AG04450 (cell line): ENCODE data around the gene SDHA. TPM values are rescaled to one million over a fixed set of nuclear protein-coding genes. Genes with fewer than 3 reads are reported as not detected.

Experiments
- CTCF ChIA-PET: fragments of 300-600, 350-600 bp; formaldehyde crosslinking; extraction: SDS; loops from one replicate; lab custom pipeline; 2022; ENCODE audit warnings: antibody characterized with exemption, inconsistent platforms; lab: Charles Lee
- POLR2A ChIA-PET: fragments of 350-600 bp; formaldehyde crosslinking; extraction: SDS; loops from one replicate; lab custom pipeline; 2021; ENCODE audit warnings: antibody characterized with exemption, inconsistent platforms; lab: Yijun Ruan, JAX
- DNase-seq: peaks from one replicate; pipeline ENCODE4 v3.0.0-alpha.2; 2011; ENCODE audit warnings: low read depth, low spot score
- H3K27ac ChIP-seq: one replicate; pipeline ENCODE4 v1.5.1; 2012; ENCODE audit warnings: low read depth, low read length, control low read depth
- H3K27me3 ChIP-seq: one replicate; pipeline ENCODE4 v1.6.0; 2012; ENCODE audit warnings: low read length; ENCODE audit not compliant: control insufficient read depth, insufficient read depth
- H3K4me3 ChIP-seq: 2 replicates; pipeline ENCODE4 v1.5.1; 2011; ENCODE audit warnings: mild to moderate bottlenecking, low read depth, low read length, control low read depth
- H3K9me3 ChIP-seq: 2 replicates; pipeline ENCODE4 v1.5.1; 2012; ENCODE audit warnings: low read length; ENCODE audit not compliant: control insufficient read depth, insufficient read depth
- polyA plus RNA-seq: library from polyadenylated mRNA; depleted of rRNA; stranded (reverse); fragments of >200 nt; gene quantifications from 2 replicates; pipeline ENCODE4 v1.2.3, GENCODE V29; 2011; rRNA removed
- TF ChIP-seq, protein P1 (sequence below): IDR thresholded peaks from 2 replicates; pipeline ENCODE4 v1.5.1; 2011; ENCODE audit warnings: low read depth, low read length, control low read depth, inconsistent platforms

SDHA gene
- polyA plus RNA-seq, 1 experiment: 116 TPM

DNA sequence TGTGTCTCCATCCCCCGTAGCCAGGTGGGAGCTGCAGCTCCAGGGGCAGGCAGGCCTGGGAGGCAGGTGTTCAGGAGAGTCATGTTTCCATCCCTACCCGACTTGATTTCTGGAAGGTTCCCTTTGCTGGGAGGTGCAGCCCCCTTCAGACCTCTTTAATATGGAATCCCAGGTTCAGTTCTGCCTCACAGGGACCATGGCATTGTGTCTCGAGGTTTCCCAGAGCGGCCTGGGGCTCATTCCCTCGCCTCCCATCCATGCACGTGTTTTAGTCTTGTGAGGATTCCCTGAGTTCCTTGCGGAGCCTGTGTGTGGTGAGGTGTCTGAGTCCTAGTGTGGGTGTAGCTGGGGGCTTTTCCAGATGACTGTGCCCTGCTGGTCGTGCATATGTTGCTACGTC lies 86.9 kb downstream of the SDHA start:
- Histone ChIP-seq H3K4me3 (no peak overlapping the region), H3K27ac (no peak overlapping the region), H3K9me3 (no peaks in the 10 kb centered on the region), H3K27me3 (no peaks in the 10 kb centered on the region)
- ChIA-PET POLR2A (no interaction called here), CTCF (no interaction called here)
- TF ChIP-seq, protein P1, sequence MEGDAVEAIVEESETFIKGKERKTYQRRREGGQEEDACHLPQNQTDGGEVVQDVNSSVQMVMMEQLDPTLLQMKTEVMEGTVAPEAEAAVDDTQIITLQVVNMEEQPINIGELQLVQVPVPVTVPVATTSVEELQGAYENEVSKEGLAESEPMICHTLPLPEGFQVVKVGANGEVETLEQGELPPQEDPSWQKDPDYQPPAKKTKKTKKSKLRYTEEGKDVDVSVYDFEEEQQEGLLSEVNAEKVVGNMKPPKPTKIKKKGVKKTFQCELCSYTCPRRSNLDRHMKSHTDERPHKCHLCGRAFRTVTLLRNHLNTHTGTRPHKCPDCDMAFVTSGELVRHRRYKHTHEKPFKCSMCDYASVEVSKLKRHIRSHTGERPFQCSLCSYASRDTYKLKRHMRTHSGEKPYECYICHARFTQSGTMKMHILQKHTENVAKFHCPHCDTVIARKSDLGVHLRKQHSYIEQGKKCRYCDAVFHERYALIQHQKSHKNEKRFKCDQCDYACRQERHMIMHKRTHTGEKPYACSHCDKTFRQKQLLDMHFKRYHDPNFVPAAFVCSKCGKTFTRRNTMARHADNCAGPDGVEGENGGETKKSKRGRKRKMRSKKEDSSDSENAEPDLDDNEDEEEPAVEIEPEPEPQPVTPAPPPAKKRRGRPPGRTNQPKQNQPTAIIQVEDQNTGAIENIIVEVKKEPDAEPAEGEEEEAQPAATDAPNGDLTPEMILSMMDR: no peak
- no peak for DNase-seq

DNA sequence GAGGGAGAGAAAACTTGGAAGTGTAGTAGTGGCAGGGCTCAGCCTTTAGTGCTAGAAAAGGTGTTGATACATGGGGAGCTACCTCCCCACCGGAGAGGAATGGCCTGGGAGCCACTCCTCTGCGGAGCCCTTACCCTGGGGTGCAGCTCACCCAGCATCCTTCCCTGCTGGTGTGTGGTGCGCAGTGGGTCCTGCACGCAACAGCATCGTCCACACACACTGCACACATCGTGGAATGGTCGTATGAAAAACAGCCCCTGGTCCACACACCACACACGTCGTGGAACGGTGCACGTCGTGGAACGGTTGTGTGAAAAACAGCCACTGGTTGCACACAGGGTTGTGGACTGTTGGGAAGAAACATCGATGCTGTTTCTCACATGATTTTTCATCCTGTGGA lies 87.3 kb downstream of the SDHA start:
- TF ChIP-seq, protein P1: no peak
- CTCF ChIA-PET: no interaction called here
- H3K27ac ChIP-seq: no peak overlapping the region

DNA sequence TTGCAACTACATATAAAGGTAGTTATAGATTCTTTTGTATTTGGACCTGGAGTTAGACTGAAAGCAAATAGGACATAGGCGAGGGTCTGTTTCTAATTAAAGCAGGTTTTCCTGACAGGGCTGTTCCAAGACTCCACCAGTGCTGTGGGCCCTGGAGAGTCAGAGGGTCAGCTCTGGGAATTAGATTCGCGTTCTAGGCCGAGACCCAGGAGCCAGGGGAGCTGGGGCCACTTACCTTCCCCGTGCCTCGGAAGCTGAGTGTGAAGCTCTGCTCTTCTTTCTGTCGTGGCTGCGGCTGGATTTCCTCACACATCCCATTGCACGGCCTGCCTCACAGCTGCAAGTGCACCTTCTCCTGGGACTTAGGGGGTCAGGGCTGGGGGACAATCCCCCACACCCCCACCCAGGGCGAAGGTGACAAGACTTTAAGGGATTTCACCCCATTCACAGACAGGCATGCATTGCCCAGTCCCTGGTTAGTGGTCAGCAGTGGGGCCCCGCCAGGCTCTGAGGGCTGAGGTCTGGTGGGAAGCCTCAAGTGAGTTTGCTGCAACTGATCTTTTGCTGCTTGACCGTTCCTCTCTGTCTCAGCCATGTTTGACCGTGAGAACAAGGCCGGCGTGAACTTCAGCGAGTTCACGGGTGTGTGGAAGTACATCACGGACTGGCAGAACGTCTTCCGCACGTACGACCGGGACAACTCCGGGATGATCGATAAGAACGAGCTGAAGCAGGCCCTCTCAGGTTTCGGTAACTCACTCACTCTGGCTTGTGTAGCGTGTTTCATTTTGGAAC lies 88.1 kb downstream of the SDHA start:
- ChIA-PET CTCF (no interaction called here), POLR2A (no interaction called here)
- TF ChIP-seq, protein P1: no peak
- DNase-seq: no peak
- Histone ChIP-seq H3K4me3 (no peak overlapping the region), H3K9me3 (no peaks in the 10 kb centered on the region), H3K27ac (no peak overlapping the region), H3K27me3 (no peaks in the 10 kb centered on the region)

More for the DNA sequence above, 87.3 kb downstream of the SDHA start:
- POLR2A ChIA-PET: no interaction called here
- Histone ChIP-seq H3K9me3 (no peaks in the 10 kb centered on the region), H3K4me3 (no peak overlapping the region), H3K27me3 (no peaks in the 10 kb centered on the region)
- no peak for DNase-seq

Other genes starting within 250 kb of the SDHA start
- gene PLEKHG4B, start 126.2 kb upstream of the SDHA start, polyA plus RNA-seq: 0.24 and 0.37 TPM in 2 replicates
- gene LRRC14B, start 26.8 kb upstream of the SDHA start, polyA plus RNA-seq: not detected in 2 replicates
- gene CCDC127, start 167 bp upstream of the SDHA start, polyA plus RNA-seq: 6.3 and 6.6 TPM in 2 replicates
- gene PDCD6, start 53.3 kb downstream of the SDHA start, polyA plus RNA-seq: 181 and 191 TPM in 2 replicates
- gene AHRR, start 103.4 kb downstream of the SDHA start, polyA plus RNA-seq: 22.3 and 24.6 TPM in 2 replicates
- 27.3 and 32.9 TPM in 2 replicates for gene EXOC3, start 224.9 kb downstream of the SDHA start, polyA plus RNA-seq